Glutamatergic neuron (in vitro differentiated cells): ENCODE measurements around the gene CTBP2. TPM values are rescaled to one million over a fixed set of nuclear protein-coding genes. Genes with fewer than 3 reads are reported as not detected.

ENCODE experiments used
- DNase-seq: peaks from one replicate; pipeline ENCODE4 v3.0.0; 2022
- H3K27ac Mint-ChIP-seq: one replicate; pipeline ENCODE4 v1.8.0; 2020; ENCODE audit warnings: mild to moderate bottlenecking, mixed read lengths, inconsistent platforms; ENCODE audit not compliant: unreplicated experiment
- H3K27me3 Mint-ChIP-seq: one replicate; pipeline ENCODE4 v1.8.0; 2020; ENCODE audit warnings: mild to moderate bottlenecking, moderate library complexity, mixed read lengths, inconsistent platforms; ENCODE audit not compliant: unreplicated experiment
- H3K36me3 Mint-ChIP-seq: one replicate; pipeline ENCODE4 v1.8.0; 2020; ENCODE audit warnings: mild to moderate bottlenecking, mixed read lengths, inconsistent platforms; ENCODE audit not compliant: unreplicated experiment
- H3K4me1 Mint-ChIP-seq: one replicate; pipeline ENCODE4 v1.8.0; 2020; ENCODE audit warnings: mild to moderate bottlenecking, low read depth, mixed read lengths, inconsistent platforms; ENCODE audit not compliant: unreplicated experiment
- H3K4me3 Mint-ChIP-seq: one replicate; pipeline ENCODE4 v1.8.0; 2020; ENCODE audit warnings: mild to moderate bottlenecking, mixed read lengths, inconsistent platforms; ENCODE audit not compliant: unreplicated experiment
- H3K9me3 Mint-ChIP-seq: one replicate; pipeline ENCODE4 v1.8.0; 2020; ENCODE audit warnings: mild to moderate bottlenecking, moderate library complexity, mixed read lengths, inconsistent platforms; ENCODE audit not compliant: unreplicated experiment
- total RNA-seq: library from RNA; stranded (reverse); fragmentation: NEBNext Ultra II Directional; extraction: Animal tissue kit (Norgen Biotek cat#: 25700); gene quantifications from one replicate; pipeline ENCODE4 v1.2.1, GENCODE V29; 2021; ENCODE audit not compliant: unreplicated experiment
- TF ChIP-seq, protein P1 (sequence below): fragments of 200-600 bp; sonication (generic); IDR thresholded peaks from one replicate; pipeline ENCODE4 v1.5.0; 2021; ENCODE audit not compliant: partially characterized antibody, unreplicated experiment

The CTBP2 gene
- total RNA-seq, 1 donor from 2014 or later = 174 TPM

DNA sequence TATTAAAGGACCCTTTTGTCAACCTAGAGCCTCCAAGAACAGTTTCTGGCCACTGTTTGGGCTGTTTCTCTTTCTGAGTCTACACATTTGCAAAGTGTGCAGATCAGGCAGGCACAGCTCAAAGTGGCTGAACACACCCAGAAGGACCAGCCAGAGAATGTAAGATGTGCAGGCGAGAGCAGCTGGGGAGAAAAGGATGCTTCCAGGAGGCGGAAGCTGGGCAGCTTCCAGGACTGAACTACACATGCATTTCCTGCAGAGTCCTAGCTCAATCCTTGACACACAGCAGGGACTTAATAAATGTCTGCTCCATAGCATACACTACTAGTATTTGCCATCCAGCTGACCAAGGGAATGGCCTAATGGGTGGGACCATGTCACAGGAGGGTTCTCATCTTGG is 70.9 kb downstream of the CTBP2 start:
- peak overlapping the region; percentile 38 for H3K27ac Mint-ChIP-seq

DNA sequence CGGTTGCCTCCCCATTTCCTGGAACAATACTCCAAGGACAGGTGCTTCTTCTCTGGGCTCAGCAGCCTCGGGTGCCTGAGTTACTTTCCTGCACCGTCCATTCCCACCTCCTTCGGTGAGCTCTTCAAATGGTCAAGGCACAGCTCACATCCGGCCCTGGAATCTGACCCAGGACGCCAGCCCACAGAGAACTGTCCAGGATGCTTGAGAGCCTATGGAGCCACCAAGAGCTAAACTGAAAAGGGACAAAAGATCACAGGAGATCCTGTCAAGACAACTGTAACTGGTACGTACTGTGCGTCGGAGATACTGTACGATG is 72.5 kb downstream of the CTBP2 start:
- Mint-ChIP-seq H3K9me3 (peaks cover 17% of the 10 kb centered on the region), H3K27ac (peak overlapping the region; percentile 70), H3K27me3 (peaks cover 15% of the 10 kb centered on the region), H3K4me3 (no peak overlapping the region), H3K4me1 (peaks cover 56% of the 10 kb centered on the region), H3K36me3 (peaks cover 8% of the 10 kb centered on the region)
- DNase-seq = no peak
- TF ChIP-seq, protein P1, sequence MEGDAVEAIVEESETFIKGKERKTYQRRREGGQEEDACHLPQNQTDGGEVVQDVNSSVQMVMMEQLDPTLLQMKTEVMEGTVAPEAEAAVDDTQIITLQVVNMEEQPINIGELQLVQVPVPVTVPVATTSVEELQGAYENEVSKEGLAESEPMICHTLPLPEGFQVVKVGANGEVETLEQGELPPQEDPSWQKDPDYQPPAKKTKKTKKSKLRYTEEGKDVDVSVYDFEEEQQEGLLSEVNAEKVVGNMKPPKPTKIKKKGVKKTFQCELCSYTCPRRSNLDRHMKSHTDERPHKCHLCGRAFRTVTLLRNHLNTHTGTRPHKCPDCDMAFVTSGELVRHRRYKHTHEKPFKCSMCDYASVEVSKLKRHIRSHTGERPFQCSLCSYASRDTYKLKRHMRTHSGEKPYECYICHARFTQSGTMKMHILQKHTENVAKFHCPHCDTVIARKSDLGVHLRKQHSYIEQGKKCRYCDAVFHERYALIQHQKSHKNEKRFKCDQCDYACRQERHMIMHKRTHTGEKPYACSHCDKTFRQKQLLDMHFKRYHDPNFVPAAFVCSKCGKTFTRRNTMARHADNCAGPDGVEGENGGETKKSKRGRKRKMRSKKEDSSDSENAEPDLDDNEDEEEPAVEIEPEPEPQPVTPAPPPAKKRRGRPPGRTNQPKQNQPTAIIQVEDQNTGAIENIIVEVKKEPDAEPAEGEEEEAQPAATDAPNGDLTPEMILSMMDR = no peak

More for the DNA sequence above, 70.9 kb downstream of the CTBP2 start:
- peaks cover 17% of the 10 kb centered on the region for H3K27me3 Mint-ChIP-seq
- DNase-seq = no peak
- peaks cover 8% of the 10 kb centered on the region for H3K36me3 Mint-ChIP-seq
- peaks cover 60% of the 10 kb centered on the region for H3K4me1 Mint-ChIP-seq
- H3K4me3 Mint-ChIP-seq = no peak overlapping the region
- peaks cover 12% of the 10 kb centered on the region for H3K9me3 Mint-ChIP-seq
- TF ChIP-seq, protein P1 = no peak

DNA sequence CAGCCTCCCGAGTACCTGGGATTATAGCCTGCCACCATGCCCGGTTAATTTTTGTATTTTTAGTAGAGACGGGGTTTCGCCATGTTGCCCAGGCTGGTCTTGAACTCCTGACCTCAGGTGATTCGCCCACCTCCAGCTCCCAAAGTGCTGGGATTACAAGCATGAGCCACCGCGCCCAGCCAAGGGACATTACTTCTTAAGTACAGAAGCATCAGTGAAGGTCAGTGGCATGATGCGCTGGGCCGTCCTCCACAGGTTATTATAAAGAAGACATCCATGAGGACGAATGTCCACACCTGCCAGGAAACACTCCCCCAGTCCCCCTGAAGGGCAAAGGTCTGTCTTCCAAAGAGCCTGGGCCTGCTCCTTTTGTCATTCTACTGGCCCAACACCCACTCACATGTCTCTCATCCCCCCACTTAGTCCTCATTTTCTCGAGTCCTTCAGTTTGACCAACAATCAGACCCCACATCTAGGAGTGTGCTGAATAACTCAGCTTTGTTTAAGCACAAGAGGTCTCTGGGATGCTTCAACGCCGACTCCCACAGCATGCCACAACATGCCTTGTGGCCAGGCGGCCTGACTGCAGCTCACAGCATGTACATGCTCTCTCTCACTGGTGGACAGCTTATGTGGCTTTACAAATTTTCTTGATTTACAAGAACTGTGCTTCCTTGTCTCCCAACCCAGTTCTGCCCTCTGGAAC is 73.0 kb downstream of the CTBP2 start:
- peaks cover 17% of the 10 kb centered on the region for H3K27me3 Mint-ChIP-seq
- H3K9me3 Mint-ChIP-seq = peaks cover 18% of the 10 kb centered on the region
- H3K36me3 Mint-ChIP-seq = peaks cover 8% of the 10 kb centered on the region
- H3K4me1 Mint-ChIP-seq = peaks cover 59% of the 10 kb centered on the region
- no peak overlapping the region for H3K4me3 Mint-ChIP-seq
- peak overlapping the region; percentile 70 for H3K27ac Mint-ChIP-seq
- DNase-seq = no peak
- TF ChIP-seq, protein P1 = no peak

DNA sequence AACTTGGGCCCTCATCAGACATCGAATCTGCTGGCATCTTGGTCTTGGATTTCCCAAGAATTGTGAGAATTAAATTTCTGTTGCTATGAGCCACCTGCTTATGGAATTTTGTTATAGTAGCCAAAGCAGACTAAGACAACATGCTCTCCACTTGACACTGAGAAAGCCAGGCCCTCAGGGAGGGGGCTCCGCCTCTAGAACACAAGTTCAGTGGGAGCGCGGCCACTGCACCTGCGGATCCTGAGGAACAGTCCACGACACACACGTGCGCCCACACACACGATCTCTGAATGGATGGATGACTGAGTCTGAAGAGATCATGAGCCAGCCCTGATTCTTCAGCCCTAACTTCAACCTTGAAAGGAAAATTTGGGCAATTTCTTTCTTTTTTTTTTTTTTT is 73.7 kb downstream of the CTBP2 start:
- no peak overlapping the region for H3K4me3 Mint-ChIP-seq
- H3K4me1 Mint-ChIP-seq = peaks cover 61% of the 10 kb centered on the region
- TF ChIP-seq, protein P1 = no peak
- H3K9me3 Mint-ChIP-seq = peaks cover 18% of the 10 kb centered on the region
- H3K27ac Mint-ChIP-seq = peak overlapping the region; percentile 73
- H3K27me3 Mint-ChIP-seq = peaks cover 17% of the 10 kb centered on the region
- DNase-seq = no peak
- H3K36me3 Mint-ChIP-seq = peaks cover 8% of the 10 kb centered on the region

DNA sequence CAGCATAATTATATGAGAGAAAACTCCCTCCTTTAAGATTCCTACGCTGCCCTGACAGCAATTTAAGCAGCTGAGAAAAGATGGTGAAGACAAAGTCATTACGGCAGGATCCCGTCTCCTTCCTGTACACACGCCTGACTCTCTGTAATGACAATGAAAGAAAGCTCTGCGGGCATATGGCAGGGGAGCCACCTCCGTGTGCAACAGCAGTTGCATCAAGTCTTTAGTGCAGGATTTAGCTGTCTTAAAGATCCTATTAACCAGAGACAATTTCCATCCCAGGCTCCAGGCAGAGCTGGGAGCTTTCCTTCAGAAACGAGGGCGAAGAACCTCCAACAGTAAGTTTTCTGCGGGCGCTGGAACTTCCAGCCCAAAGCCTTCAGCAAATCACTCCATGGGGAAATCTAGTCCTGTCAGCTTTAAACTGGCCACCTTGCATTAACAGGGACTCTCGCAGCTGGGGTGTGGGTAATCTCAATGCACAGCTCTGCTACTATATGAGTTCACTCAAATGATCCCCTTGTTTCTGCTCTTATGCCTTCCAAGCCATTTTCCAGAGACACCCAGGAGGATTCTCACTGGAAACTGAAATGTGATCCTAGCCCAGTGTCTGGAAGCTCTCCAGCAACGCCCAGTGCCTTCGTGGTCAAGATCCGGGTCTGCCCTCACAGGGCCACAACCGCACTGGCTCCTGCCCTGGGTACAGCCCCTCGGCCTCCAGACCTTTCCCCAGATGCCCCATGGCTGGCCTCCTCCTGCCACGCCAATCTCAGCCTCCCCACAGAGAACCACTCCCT is 74.9 kb downstream of the CTBP2 start:
- peak overlapping the region; percentile 81 for H3K4me3 Mint-ChIP-seq
- H3K36me3 Mint-ChIP-seq = peaks cover 8% of the 10 kb centered on the region
- peak overlapping the region; percentile 99 for H3K27ac Mint-ChIP-seq
- peaks cover 72% of the 10 kb centered on the region for H3K4me1 Mint-ChIP-seq
- peaks cover 22% of the 10 kb centered on the region for H3K27me3 Mint-ChIP-seq
- peaks cover 24% of the 10 kb centered on the region for H3K9me3 Mint-ChIP-seq
- DNase-seq = no peak
- TF ChIP-seq, protein P1 = no peak
